ENCODE measurements around the gene THTPA. TPM values are rescaled to one million over a fixed set of nuclear protein-coding genes. Genes with fewer than 3 reads are reported as not detected.
A peak's percentile ranks its signal among the peaks of the same experiment; 100 is the strongest.

Gene THTPA
- total RNA-seq, 1 donor from 2014 or later = 11.1 TPM

- ATAC-seq (peak; percentile 3), DNase-seq (ENCODE audit: low spot score) (no peak)
Measured at GRCh38 chr14:23550812-23551265, 5.2 kb upstream of the THTPA start.

GRCh38 chr14:23551266-23552028, 4.6 kb upstream of the THTPA start, which contains the start of gene ZFHX2:
ZFHX2 (minus strand) TSS chr14:23551765; CDS start chr14:23535325, 16,440 bp downstream.
- peak; percentile 82 for ATAC-seq
- peak; percentile 90 for DNase-seq (ENCODE audit: low spot score)

GRCh38 chr14:23555533-23555881, 564 bp upstream of the THTPA start:
- ATAC-seq = no peak
- DNase-seq (ENCODE audit: low spot score) = no peak

GRCh38 chr14:23556700-23557440, 799 bp downstream of the THTPA start:
- DNase-seq (ENCODE audit: low spot score) = no peak
- no peak for ATAC-seq

GRCh38 chr14:23557521-23557920, 1.4 kb downstream of the THTPA start:
- ATAC-seq = no peak

GRCh38 chr14:23557946-23558345, 1.9 kb downstream of the THTPA start:
- no peak for DNase-seq (ENCODE audit: low spot score)
- no peak for ATAC-seq

More at GRCh38 chr14:23557521-23557920, 1.4 kb downstream of the THTPA start:
- DNase-seq (ENCODE audit: low spot score) = no peak

- DNase-seq (ENCODE audit: low spot score) (no peak), ATAC-seq (no peak)
Measured at GRCh38 chr14:23558346-23559009, 2.4 kb downstream of the THTPA start.

GRCh38 chr14:23559010-23559925, 3.2 kb downstream of the THTPA start:
- DNase-seq (ENCODE audit: low spot score) = no peak
- ATAC-seq = no peak

- ATAC-seq (no peak), DNase-seq (ENCODE audit: low spot score) (no peak)
Measured at GRCh38 chr14:23559926-23560520, 4.0 kb downstream of the THTPA start.

GRCh38 chr14:23561259-23561658, 5.2 kb downstream of the THTPA start:
- ATAC-seq (no peak), DNase-seq (ENCODE audit: low spot score) (no peak)

- DNase-seq (ENCODE audit: low spot score) (no peak), ATAC-seq (no peak)
Measured at GRCh38 chr14:23561873-23562821, 6.1 kb downstream of the THTPA start.

GRCh38 chr14:23562822-23563472, 6.9 kb downstream of the THTPA start:
- DNase-seq (ENCODE audit: low spot score) = no peak
- peak; percentile 50 for ATAC-seq

- ATAC-seq (peak; percentile 82), DNase-seq (ENCODE audit: low spot score) (peak; percentile 90)
Measured at GRCh38 chr14:23563473-23564180, 7.6 kb downstream of the THTPA start.

GRCh38 chr14:23564181-23564812, 8.2 kb downstream of the THTPA start:
- ATAC-seq = no peak
- no peak for DNase-seq (ENCODE audit: low spot score)

GRCh38 chr14:23564876-23565275, 8.8 kb downstream of the THTPA start:
- ATAC-seq (no peak), DNase-seq (ENCODE audit: low spot score) (no peak)

GRCh38 chr14:23565626-23566025, 9.6 kb downstream of the THTPA start:
- ATAC-seq = no peak
- no peak for DNase-seq (ENCODE audit: low spot score)

- ATAC-seq (no peak), DNase-seq (ENCODE audit: low spot score) (no peak)
Measured at GRCh38 chr14:23566112-23566777, 10.2 kb downstream of the THTPA start.
